PFSK-1 (cell line): ENCODE results near the gene ACSL5.

Experiments
- FOXP2 ChIP-seq: optimal IDR thresholded peaks from 2 replicates; pipeline ENCODE3; 2011; ENCODE audit warnings: borderline replicate concordance, control low read depth, inconsistent platforms; ENCODE audit not compliant: insufficient read depth; ENCODE audit errors: extremely low read length, extremely low read depth
- POLR2AphosphoS5 ChIP-seq: IDR thresholded peaks from 2 replicates; pipeline ENCODE4 v1.6.1; 2012; ENCODE audit warnings: low read depth, mild to moderate bottlenecking, control low read depth, low read length, moderate library complexity
- REST ChIP-seq, 2 experiments: IDR thresholded peaks; 2 replicates each; pipeline versions ENCODE4 v1.6.1 to v1.8.0; 2011 to 2012; ENCODE audit warnings: low read depth in 2 of 2, low read length in 2 of 2, control low read depth in 1 of 2, inconsistent platforms in 1 of 2, mild to moderate bottlenecking in 1 of 2, moderate library complexity in 1 of 2; ENCODE audit not compliant: insufficient read depth in 1 of 2
- SIN3A ChIP-seq: IDR thresholded peaks from 2 replicates; pipeline ENCODE4 v1.6.1; 2012; ENCODE audit warnings: mild to moderate bottlenecking, low read length, moderate library complexity, borderline replicate concordance; ENCODE audit not compliant: insufficient read depth
- TAF1 ChIP-seq: IDR thresholded peaks from 2 replicates; pipeline ENCODE4 v1.6.1; 2012; ENCODE audit warnings: low read length, control low read depth, borderline replicate concordance; ENCODE audit not compliant: insufficient read depth

ACSL5 gene

GRCh38 chr10:112385201-112385600 is 11.3 kb downstream of the ACSL5 start:
- no peak for TF ChIP-seq POLR2AphosphoS5
- no peak for TF ChIP-seq REST (IDR thresholded peaks at IDR 0.05; ENCODE audit: insufficient read depth in 1 of 2, low read depth in 2 of 2, low read length in 2 of 2)
- TF ChIP-seq FOXP2 = no peak
- TF ChIP-seq TAF1 = no peak
- TF ChIP-seq SIN3A = no peak

GRCh38 chr10:112388548-112388947 is 14.6 kb downstream of the ACSL5 start:
- no peak for TF ChIP-seq SIN3A

GRCh38 chr10:112389271-112389822 is 15.4 kb downstream of the ACSL5 start:
- no peak for TF ChIP-seq POLR2AphosphoS5
- TF ChIP-seq FOXP2 = no peak
- TF ChIP-seq SIN3A = no peak
- TF ChIP-seq TAF1 = no peak
- TF ChIP-seq REST (IDR thresholded peaks at IDR 0.05; ENCODE audit: insufficient read depth in 1 of 2, low read depth in 2 of 2, low read length in 2 of 2) = no peak

GRCh38 chr10:112390125-112390703 is 16.3 kb downstream of the ACSL5 start:
- TF ChIP-seq TAF1 (no peak), POLR2AphosphoS5 (no peak), SIN3A (no peak), FOXP2 (no peak), REST (IDR thresholded peaks at IDR 0.05; ENCODE audit: insufficient read depth in 1 of 2, low read depth in 2 of 2, low read length in 2 of 2) (no peak)

GRCh38 chr10:112393341-112393740 is 19.4 kb downstream of the ACSL5 start:
- TF ChIP-seq FOXP2 (no peak), TAF1 (no peak), REST (IDR thresholded peaks at IDR 0.05; ENCODE audit: insufficient read depth in 1 of 2, low read depth in 2 of 2, low read length in 2 of 2) (no peak), POLR2AphosphoS5 (no peak), SIN3A (no peak)
